ENCODE results near the gene FBXW8.
A peak's percentile ranks its signal among the peaks of the same experiment; 100 is the strongest.

Gene FBXW8

DNA sequence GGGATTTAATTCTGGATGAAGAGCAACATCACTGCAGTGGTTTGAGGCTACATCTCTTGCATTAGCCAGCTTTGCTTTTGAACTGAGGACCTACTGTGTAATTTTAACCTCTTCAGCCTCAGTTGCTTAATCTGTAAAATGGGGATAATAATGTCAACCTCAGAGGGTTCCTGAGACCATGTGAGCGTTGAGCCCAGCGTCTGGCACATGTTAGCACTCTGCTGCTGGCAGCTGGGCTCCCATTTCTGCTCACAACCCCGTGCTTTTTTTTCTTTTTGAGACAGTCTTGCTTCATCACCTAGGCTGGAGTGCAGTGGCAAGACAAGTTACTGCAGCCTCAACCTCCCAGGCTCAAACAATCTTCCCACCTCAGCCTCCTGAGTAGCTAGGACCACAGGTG lies 156.9 kb downstream of the FBXW8 start:
- no peak overlapping the region for H3K9ac ChIP-seq (ENCODE audit: low read length)
- no peaks in the 10 kb centered on the region for H3K27me3 ChIP-seq (ENCODE audit: control insufficient read depth, insufficient read depth, low read length)
- H3K9me3 ChIP-seq (ENCODE audit: control insufficient read depth, low read length): no peaks in the 10 kb centered on the region
- peaks cover 14% of the 10 kb centered on the region for H3K4me1 ChIP-seq (ENCODE audit: control insufficient read depth, insufficient read depth, low read length)
- peaks cover 8% of the 10 kb centered on the region for H3K36me3 ChIP-seq (ENCODE audit: control insufficient read depth, insufficient read depth, low read length)
- H3K4me3 ChIP-seq (ENCODE audit: low read length): no peak overlapping the region

DNA sequence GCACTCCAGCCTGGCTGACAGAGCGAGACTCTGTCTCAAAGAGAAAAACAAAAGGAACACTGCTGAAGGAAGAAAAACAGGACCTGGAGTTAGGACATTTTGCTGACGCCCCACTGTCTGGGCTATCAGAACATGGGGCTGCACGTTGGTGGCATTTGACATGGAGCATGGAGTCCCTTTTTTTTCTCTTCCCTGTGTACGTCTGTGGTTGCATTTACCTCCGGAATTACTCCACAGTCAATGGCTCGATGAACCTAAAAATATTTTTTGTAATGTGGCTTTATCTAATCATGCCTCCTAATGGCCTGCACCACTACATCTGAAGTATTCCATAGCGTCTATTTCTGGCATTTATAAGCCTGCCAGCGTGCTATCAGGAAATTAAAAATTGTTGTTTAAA lies 157.7 kb downstream of the FBXW8 start:
- Histone ChIP-seq H3K9ac (ENCODE audit: low read length) (no peak overlapping the region), H3K4me3 (ENCODE audit: low read length) (no peak overlapping the region), H3K36me3 (ENCODE audit: control insufficient read depth, insufficient read depth, low read length) (peaks cover 8% of the 10 kb centered on the region), H3K4me1 (ENCODE audit: control insufficient read depth, insufficient read depth, low read length) (peaks cover 7% of the 10 kb centered on the region), H3K27me3 (ENCODE audit: control insufficient read depth, insufficient read depth, low read length) (no peaks in the 10 kb centered on the region), H3K9me3 (ENCODE audit: control insufficient read depth, low read length) (no peaks in the 10 kb centered on the region)

DNA sequence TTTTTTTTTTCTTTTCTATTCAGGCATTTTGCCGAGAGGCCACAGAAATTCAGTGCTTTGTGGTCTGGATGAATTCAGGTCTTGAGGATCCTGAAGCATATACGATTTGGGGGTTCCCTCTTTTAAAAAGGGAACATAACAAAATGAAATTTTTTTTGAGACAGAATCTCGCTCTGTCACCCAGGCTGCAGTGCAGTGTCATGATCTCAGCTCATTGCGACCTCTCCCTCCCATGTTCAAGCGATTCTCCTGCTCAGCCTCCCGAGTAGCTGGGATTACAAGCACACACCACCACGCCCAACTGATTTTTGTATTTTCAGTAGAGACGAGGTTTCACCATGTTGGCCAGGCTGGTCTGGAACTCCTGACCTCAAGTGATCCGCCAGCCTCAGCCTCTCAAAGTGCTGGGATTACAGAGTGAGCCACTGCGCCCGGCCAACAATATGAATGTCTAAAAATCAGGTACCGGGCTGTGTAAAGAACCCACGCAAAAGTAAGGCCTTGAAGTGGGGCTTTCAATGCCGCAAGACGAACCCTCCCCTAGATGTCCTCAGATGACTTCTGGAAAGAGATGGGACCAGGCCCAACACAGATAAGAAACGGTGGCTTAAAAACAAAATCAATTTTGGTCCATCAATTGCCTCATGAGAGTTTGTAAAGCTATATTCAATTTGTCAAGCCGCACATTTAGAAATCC lies 158.5 kb downstream of the FBXW8 start:
- no peaks in the 10 kb centered on the region for H3K27me3 ChIP-seq (ENCODE audit: control insufficient read depth, insufficient read depth, low read length)
- no peak overlapping the region for H3K9ac ChIP-seq (ENCODE audit: low read length)
- peaks cover 2% of the 10 kb centered on the region for H3K4me1 ChIP-seq (ENCODE audit: control insufficient read depth, insufficient read depth, low read length)
- no peaks in the 10 kb centered on the region for H3K9me3 ChIP-seq (ENCODE audit: control insufficient read depth, low read length)
- no peak overlapping the region for H3K4me3 ChIP-seq (ENCODE audit: low read length)
- H3K36me3 ChIP-seq (ENCODE audit: control insufficient read depth, insufficient read depth, low read length): peaks cover 8% of the 10 kb centered on the region

- no peaks in the 10 kb centered on the region for H3K4me1 ChIP-seq (ENCODE audit: control insufficient read depth, insufficient read depth, low read length)
- peak overlapping the region; percentile 3 for H3K9ac ChIP-seq (ENCODE audit: low read length)
- H3K27me3 ChIP-seq (ENCODE audit: control insufficient read depth, insufficient read depth, low read length): no peaks in the 10 kb centered on the region
- H3K9me3 ChIP-seq (ENCODE audit: control insufficient read depth, low read length): no peaks in the 10 kb centered on the region
- H3K36me3 ChIP-seq (ENCODE audit: control insufficient read depth, insufficient read depth, low read length): peaks cover 8% of the 10 kb centered on the region
- no peak overlapping the region for H3K4me3 ChIP-seq (ENCODE audit: low read length)
Measured at GRCh38 chr12:117069926-117070900, 159.5 kb downstream of the FBXW8 start.

GRCh38 chr12:117071009-117071408 lies 160.3 kb downstream of the FBXW8 start:
- Histone ChIP-seq H3K9ac (ENCODE audit: low read length) (no peak overlapping the region), H3K4me1 (ENCODE audit: control insufficient read depth, insufficient read depth, low read length) (no peaks in the 10 kb centered on the region), H3K9me3 (ENCODE audit: control insufficient read depth, low read length) (no peaks in the 10 kb centered on the region), H3K27me3 (ENCODE audit: control insufficient read depth, insufficient read depth, low read length) (no peaks in the 10 kb centered on the region), H3K4me3 (ENCODE audit: low read length) (no peak overlapping the region), H3K36me3 (ENCODE audit: control insufficient read depth, insufficient read depth, low read length) (peaks cover 8% of the 10 kb centered on the region)

GRCh38 chr12:117072106-117072505 lies 161.4 kb downstream of the FBXW8 start:
- no peak overlapping the region for H3K9ac ChIP-seq (ENCODE audit: low read length)
- no peak overlapping the region for H3K4me3 ChIP-seq (ENCODE audit: low read length)
- no peaks in the 10 kb centered on the region for H3K9me3 ChIP-seq (ENCODE audit: control insufficient read depth, low read length)
- no peaks in the 10 kb centered on the region for H3K27me3 ChIP-seq (ENCODE audit: control insufficient read depth, insufficient read depth, low read length)
- peaks cover 8% of the 10 kb centered on the region for H3K36me3 ChIP-seq (ENCODE audit: control insufficient read depth, insufficient read depth, low read length)
- H3K4me1 ChIP-seq (ENCODE audit: control insufficient read depth, insufficient read depth, low read length): peaks cover 9% of the 10 kb centered on the region

- no peaks in the 10 kb centered on the region for H3K9me3 ChIP-seq (ENCODE audit: control insufficient read depth, low read length)
- no peak overlapping the region for H3K4me3 ChIP-seq (ENCODE audit: low read length)
- peaks cover 11% of the 10 kb centered on the region for H3K4me1 ChIP-seq (ENCODE audit: control insufficient read depth, insufficient read depth, low read length)
- peaks cover 8% of the 10 kb centered on the region for H3K36me3 ChIP-seq (ENCODE audit: control insufficient read depth, insufficient read depth, low read length)
- H3K27me3 ChIP-seq (ENCODE audit: control insufficient read depth, insufficient read depth, low read length): no peaks in the 10 kb centered on the region
- H3K9ac ChIP-seq (ENCODE audit: low read length): no peak overlapping the region
Measured at GRCh38 chr12:117072736-117073490, 162.2 kb downstream of the FBXW8 start.

GRCh38 chr12:117073611-117074010 lies 162.9 kb downstream of the FBXW8 start:
- Histone ChIP-seq H3K9ac (ENCODE audit: low read length) (no peak overlapping the region), H3K9me3 (ENCODE audit: control insufficient read depth, low read length) (no peaks in the 10 kb centered on the region), H3K27me3 (ENCODE audit: control insufficient read depth, insufficient read depth, low read length) (no peaks in the 10 kb centered on the region), H3K36me3 (ENCODE audit: control insufficient read depth, insufficient read depth, low read length) (peaks cover 8% of the 10 kb centered on the region), H3K4me3 (ENCODE audit: low read length) (no peak overlapping the region), H3K4me1 (ENCODE audit: control insufficient read depth, insufficient read depth, low read length) (peaks cover 11% of the 10 kb centered on the region)

GRCh38 chr12:117076410-117077372 lies 165.9 kb downstream of the FBXW8 start:
- H3K9ac ChIP-seq (ENCODE audit: low read length): no peak overlapping the region
- H3K27me3 ChIP-seq (ENCODE audit: control insufficient read depth, insufficient read depth, low read length): no peaks in the 10 kb centered on the region

DNA sequence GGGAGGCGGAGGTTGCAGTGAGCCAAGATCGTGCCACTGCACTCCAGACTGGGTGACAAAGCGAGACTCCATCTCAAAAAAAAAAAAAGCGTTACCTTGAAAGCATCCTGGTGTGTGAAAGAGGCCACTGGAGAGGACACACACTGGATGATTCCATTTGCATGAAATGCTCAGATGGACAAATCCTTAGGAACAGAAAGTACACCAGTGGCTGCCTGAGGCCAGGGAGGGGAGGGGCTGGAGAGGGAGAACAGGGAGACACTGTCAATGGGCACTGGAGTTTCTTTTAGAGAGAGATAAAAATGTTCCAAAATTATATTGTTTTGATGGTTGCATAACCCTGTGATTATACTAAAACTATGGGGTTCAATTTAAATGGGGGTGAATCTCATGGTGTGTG lies 168.7 kb downstream of the FBXW8 start:
- Histone ChIP-seq H3K9ac (ENCODE audit: low read length) (no peak overlapping the region), H3K4me3 (ENCODE audit: low read length) (no peak overlapping the region), H3K9me3 (ENCODE audit: control insufficient read depth, low read length) (no peaks in the 10 kb centered on the region), H3K4me1 (ENCODE audit: control insufficient read depth, insufficient read depth, low read length) (peaks cover 11% of the 10 kb centered on the region), H3K27me3 (ENCODE audit: control insufficient read depth, insufficient read depth, low read length) (no peaks in the 10 kb centered on the region), H3K36me3 (ENCODE audit: control insufficient read depth, insufficient read depth, low read length) (no peaks in the 10 kb centered on the region)

More at GRCh38 chr12:117076410-117077372, 165.9 kb downstream of the FBXW8 start:
- H3K4me3 ChIP-seq (ENCODE audit: low read length): no peak overlapping the region
- H3K4me1 ChIP-seq (ENCODE audit: control insufficient read depth, insufficient read depth, low read length): peaks cover 11% of the 10 kb centered on the region
- H3K9me3 ChIP-seq (ENCODE audit: control insufficient read depth, low read length): no peaks in the 10 kb centered on the region
- peaks cover under 1% of the 10 kb centered on the region for H3K36me3 ChIP-seq (ENCODE audit: control insufficient read depth, insufficient read depth, low read length)

- H3K4me1 ChIP-seq (ENCODE audit: control insufficient read depth, insufficient read depth, low read length): peaks cover 19% of the 10 kb centered on the region
- no peak overlapping the region for H3K9ac ChIP-seq (ENCODE audit: low read length)
- H3K36me3 ChIP-seq (ENCODE audit: control insufficient read depth, insufficient read depth, low read length): no peaks in the 10 kb centered on the region
- H3K4me3 ChIP-seq (ENCODE audit: low read length): no peak overlapping the region
- no peaks in the 10 kb centered on the region for H3K9me3 ChIP-seq (ENCODE audit: control insufficient read depth, low read length)
- H3K27me3 ChIP-seq (ENCODE audit: control insufficient read depth, insufficient read depth, low read length): no peaks in the 10 kb centered on the region
Measured at GRCh38 chr12:117080661-117081144, 170.0 kb downstream of the FBXW8 start.
